HG02943 (cell line): Measurements from ENCODE around the gene TUBGCP2.
"Not testable (repeated sequence)": the region's sequence is repeated elsewhere in the genome, so short reads cannot be mapped to it uniquely, and the experiment has no call there.

Source experiments
- ATAC-seq: cut with Tn5 transposase; IDR thresholded peaks from one replicate; pipeline ENCODE4 v1.9.1; 2021; ENCODE audit warnings: mild to moderate bottlenecking, low read depth, moderate library complexity; ENCODE audit not compliant: unreplicated experiment

Gene TUBGCP2

DNA sequence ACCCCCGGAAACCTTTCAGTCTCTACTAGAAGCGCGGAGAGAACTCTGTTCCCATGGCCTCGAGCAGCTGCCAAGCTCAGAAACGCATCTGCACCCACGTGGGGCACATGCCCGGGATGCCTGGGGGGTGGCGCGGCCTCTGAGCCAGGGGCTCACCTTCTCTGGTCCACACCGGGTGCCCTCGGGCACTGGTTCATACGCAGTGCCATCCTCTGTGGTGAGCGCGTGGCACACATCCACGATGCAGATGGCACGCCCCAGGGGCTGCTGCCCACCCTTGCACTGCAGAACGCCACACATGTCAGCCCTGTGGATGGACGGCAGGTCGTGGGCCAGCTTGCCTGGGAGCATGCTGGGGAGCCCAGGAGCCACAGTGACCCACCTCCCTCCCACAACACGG lies 38.5 kb downstream of the TUBGCP2 start:
- no peak for ATAC-seq

DNA sequence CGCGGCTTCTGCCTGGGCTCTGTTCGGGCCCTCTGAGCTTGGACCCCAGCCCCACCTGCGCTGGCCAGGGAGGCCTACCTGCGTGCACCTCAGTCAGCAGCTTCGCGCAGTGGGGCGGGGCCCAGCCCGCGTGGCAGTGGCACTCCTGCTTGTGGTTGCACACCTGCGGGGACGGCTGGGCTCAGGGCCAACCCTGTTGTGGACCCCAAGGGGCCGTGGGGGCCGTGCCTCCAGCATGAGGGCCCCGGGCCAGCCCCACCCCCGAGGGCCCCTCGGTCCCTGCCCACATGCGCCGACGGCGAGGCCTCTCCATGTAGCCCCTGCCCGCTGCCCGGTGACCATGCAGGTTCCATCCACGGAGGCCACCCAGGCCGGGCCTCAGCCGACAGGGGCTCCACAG lies 39.3 kb downstream of the TUBGCP2 start:
- ATAC-seq, result no peak

GRCh38 chr10:133268532-133268931 lies 40.1 kb downstream of the TUBGCP2 start:
- no peak for ATAC-seq

DNA sequence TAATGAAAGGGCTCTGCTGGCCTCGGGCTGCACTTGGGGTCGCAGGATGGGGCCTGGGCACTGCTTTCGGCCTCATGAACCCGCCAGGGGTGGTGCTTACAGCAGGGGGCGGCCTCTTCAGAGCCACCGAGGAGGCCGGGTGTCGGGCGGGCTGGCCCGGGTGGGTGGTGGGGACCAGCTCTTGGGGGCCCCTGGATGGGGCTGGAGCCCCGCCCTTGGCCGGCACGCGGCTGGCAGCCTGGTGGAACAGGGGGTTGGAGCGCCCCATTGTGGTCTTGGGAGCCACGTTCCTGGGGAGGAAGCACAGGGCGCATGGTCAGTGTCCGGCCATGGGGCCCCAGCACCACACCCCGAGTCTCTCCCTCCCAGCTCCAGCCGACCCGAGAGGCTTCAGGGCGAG lies 40.8 kb downstream of the TUBGCP2 start:
- ATAC-seq, result no peak

GRCh38 chr10:133267293-133267692 lies 41.4 kb downstream of the TUBGCP2 start:
- ATAC-seq, result no peak

DNA sequence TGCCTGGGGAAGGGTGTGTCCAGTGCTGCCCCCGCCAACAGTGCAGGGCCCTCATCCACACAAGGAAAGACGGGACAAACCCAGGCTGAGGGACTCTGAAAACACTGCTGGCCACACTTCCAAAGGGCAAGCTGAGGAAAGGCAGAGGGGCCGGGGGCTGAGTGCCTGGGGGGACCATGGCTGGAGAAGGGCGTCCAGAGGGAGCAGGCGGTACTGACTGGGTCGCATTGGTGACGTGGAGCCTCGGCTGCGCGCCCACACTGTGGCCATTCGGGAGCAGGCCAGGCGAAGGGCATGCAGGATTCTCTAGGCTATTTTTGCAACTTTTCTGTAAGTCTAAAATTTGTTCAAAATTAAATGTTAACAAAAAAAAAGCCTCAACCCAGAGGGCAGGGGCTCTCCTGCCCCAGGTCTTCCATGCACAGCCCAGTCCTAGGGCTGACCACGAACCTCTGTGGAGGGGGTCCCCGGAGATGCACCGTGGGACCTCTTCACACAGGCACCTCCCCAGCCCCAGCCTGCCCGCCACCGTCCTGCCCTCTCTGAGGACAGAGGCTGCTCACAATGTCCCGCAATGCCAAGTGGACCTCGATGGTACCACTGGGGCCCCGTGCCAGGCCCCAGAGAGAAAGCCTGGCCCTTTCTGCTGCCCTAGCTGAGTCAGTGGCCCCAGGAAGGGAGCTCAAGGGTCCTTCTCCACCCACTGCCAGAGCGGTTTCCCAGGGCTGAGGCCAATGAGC lies 42.4 kb downstream of the TUBGCP2 start:
- no peak for ATAC-seq

DNA sequence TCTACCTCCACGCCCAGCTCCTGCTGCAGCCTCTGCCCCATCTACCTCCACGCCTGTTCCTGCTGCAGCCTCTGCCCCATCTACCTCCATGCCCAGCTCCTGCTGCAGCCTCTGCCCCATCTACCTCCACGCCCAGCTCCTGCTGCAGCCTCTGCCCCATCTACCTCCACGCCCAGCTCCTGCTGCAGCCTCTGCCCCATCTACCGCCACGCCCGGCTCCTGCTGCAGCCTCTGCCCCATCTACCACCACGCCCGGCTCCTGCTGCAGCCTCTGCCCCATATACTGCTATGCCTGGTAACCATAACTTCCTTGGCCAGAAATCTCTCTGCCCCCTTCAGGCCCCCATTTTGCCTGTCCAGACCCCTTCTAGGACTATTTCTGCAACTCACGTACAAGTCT lies 43.6 kb downstream of the TUBGCP2 start:
- not testable (repeated sequence) for ATAC-seq

GRCh38 chr10:133264461-133264860 lies 44.2 kb downstream of the TUBGCP2 start:
- ATAC-seq, result no peak

- ATAC-seq, result no peak
These were observed 45.0 kb downstream of the TUBGCP2 start for GRCh38 chr10:133263674-133264073.

DNA sequence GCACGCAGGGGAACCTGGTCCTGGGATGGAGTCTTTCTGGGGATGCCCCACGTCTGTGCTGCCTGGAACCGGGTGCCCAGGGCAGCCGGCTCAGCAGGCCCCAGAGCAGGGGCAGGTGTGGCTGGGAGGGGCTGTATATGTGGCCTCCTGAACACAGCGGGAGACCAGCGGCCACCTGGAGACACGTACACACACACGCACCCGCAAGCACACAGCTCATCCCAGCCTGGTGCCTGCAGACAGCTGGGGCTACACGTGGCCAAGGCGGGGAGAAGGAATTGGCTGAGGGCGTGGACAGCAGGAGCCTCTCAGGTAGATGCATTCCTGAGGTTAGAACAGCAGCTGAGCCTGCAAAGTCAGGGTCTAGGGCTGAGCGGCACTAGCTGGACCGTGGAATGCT lies 46.0 kb downstream of the TUBGCP2 start:
- ATAC-seq, result no peak

DNA sequence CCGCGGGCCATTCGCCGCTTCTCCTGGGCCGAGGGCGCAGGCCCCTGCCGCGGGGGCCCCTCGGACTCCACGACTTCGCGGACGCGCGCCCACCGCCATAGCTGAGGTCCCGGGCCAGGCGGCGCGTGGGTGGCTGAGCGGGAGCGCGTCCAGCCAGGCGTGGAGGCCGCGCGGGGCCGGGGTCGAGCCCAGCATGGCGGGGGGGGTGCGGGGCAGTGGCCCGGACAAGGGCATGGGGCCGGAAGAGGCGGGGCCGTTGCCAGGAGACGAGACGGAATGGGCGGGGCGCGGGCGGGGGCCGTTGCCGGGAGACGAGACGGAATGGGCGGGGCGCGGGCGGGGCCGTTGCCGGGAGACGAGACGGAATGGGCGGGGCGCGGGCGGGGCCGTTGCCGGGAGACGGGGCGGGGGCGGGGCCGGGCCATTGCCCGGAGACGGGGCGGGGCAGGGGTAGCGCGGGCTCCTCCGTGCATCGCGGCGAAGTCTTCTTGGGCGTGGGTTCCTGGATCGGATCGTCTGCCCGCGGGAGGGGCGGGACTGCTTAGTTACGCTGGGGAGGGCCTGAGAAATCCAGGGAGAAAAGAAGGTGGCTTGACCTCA lies 46.8 kb downstream of the TUBGCP2 start:
- peak; percentile 42 for ATAC-seq

- peak; percentile 35 for ATAC-seq
These were observed 47.6 kb downstream of the TUBGCP2 start for GRCh38 chr10:133260895-133261725.

DNA sequence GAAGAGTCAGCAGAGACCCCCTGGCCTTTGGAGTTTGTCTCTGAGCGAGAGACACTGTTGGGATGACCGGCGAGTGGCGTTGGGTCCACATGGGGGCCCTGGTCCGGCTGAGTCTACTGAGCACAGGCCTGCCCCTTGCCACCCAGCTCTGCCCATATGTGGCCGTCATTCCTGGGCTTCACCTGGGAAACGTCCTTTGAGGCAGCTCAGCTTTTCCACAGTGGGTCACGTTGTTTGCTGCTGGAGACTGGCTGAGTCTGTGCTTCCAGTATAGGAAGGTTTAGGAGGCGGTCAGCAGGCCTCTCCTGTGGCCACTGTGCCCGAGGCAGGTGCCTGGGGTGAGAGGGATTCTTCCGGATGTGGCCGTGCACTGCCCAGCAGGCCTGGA lies 49.1 kb downstream of the TUBGCP2 start:
- ATAC-seq, result no peak

- ATAC-seq, result no peak
These were observed 49.7 kb downstream of the TUBGCP2 start for GRCh38 chr10:133258818-133259601.

- ATAC-seq, result no peak
These were observed 50.4 kb downstream of the TUBGCP2 start for GRCh38 chr10:133258066-133258817.

DNA sequence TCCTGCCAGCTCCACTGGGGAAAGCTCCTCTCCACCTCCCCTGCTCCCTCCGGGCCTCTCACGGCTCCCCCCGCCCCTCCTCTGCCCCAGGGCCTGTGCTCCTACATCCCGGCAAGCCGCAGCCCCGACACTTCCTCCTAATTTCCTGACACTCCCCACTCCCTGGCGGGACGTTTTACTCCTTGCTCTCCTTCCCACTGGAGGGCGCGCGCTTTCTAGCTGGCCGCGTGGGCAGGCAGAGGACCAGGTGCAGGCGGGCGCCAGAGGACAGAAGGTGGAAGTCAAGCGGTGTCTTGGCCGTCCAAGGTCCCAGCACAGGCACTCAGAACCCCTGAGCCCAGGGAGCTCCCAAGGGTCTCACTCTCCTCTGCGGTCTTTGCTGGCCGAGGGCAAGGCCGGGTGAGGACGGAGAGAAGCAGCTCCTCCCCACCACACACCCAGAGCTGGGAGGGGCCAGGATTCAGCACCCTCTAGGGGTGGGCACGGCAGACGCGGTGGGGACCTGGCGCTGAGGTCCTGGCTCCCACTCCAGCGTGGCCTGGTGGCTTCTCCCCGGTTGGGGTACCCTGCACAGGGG lies 51.1 kb downstream of the TUBGCP2 start:
- ATAC-seq, result no peak

- ATAC-seq, result no peak
These were observed 53.3 kb downstream of the TUBGCP2 start for GRCh38 chr10:133255323-133255722.

GRCh38 chr10:133254421-133255120 lies 54.1 kb downstream of the TUBGCP2 start:
- ATAC-seq, result no peak

GRCh38 chr10:133253361-133253955 lies 55.2 kb downstream of the TUBGCP2 start:
- no peak for ATAC-seq
